Effector memory CD4-positive, alpha-beta T cell (primary cell): ENCODE results near the gene ADAM22.
"Not testable (repeated sequence)": the region's sequence is repeated elsewhere in the genome, so short reads cannot be mapped to it uniquely, and the experiment has no call there.

Experiments used
- DNase-seq, 3 donors: peaks; one replicate each; pipeline ENCODE4 v3.0.0-alpha.2; 2020
- H3K27ac ChIP-seq: 2 replicates; pipeline ENCODE4 v1.7.0; 2013; ENCODE audit warnings: mild to moderate bottlenecking, low read length, moderate library complexity; ENCODE audit not compliant: insufficient read depth, poor library complexity, severe bottlenecking
- H3K27me3 ChIP-seq: replicated peaks from 2 replicates; pipeline ENCODE4 v1.7.0; 2013; ENCODE audit warnings: mild to moderate bottlenecking, low read length; ENCODE audit not compliant: insufficient read depth, control insufficient read depth, poor library complexity, severe bottlenecking
- H3K36me3 ChIP-seq: 2 replicates; pipeline ENCODE4 v1.7.0; 2013; ENCODE audit warnings: mild to moderate bottlenecking, low read length, moderate library complexity; ENCODE audit not compliant: control insufficient read depth, insufficient read depth
- H3K4me1 ChIP-seq: 2 replicates; pipeline ENCODE4 v1.7.0; 2013; ENCODE audit warnings: low read length, mild to moderate bottlenecking; ENCODE audit not compliant: control insufficient read depth, insufficient read depth, poor library complexity, severe bottlenecking
- H3K4me3 ChIP-seq: 2 replicates; pipeline ENCODE4 v1.7.0; 2013; ENCODE audit warnings: low read length, low read depth, mild to moderate bottlenecking; ENCODE audit not compliant: insufficient read depth, poor library complexity, severe bottlenecking
- H3K9me3 ChIP-seq: 2 replicates; pipeline ENCODE4 v1.7.0; 2013; ENCODE audit warnings: mild to moderate bottlenecking, low read length, moderate library complexity; ENCODE audit not compliant: control insufficient read depth

Gene ADAM22

GRCh38 chr7:88146616-88147015 is 212.6 kb downstream of the ADAM22 start:
- H3K36me3 ChIP-seq: no peaks in the 10 kb centered on the region
- H3K4me1 ChIP-seq: no peaks in the 10 kb centered on the region
- no peak overlapping the region for H3K27ac ChIP-seq
- H3K27me3 ChIP-seq: no peaks in the 10 kb centered on the region
- no peaks in the 10 kb centered on the region for H3K9me3 ChIP-seq
- DNase-seq: no peak
- H3K4me3 ChIP-seq: no peak overlapping the region

- DNase-seq: no peak
- Histone ChIP-seq H3K36me3 (no peaks in the 10 kb centered on the region), H3K27me3 (no peaks in the 10 kb centered on the region)
Measured at GRCh38 chr7:88147341-88147740, 213.3 kb downstream of the ADAM22 start.

GRCh38 chr7:88147949-88148348 is 213.9 kb downstream of the ADAM22 start:
- DNase-seq: no peak
- Histone ChIP-seq H3K4me1 (no peaks in the 10 kb centered on the region), H3K9me3 (no peaks in the 10 kb centered on the region), H3K27ac (no peak overlapping the region), H3K4me3 (no peak overlapping the region), H3K27me3 (no peaks in the 10 kb centered on the region), H3K36me3 (no peaks in the 10 kb centered on the region)

More at GRCh38 chr7:88147341-88147740, 213.3 kb downstream of the ADAM22 start:
- Histone ChIP-seq H3K4me1 (no peaks in the 10 kb centered on the region), H3K4me3 (no peak overlapping the region), H3K27ac (no peak overlapping the region), H3K9me3 (no peaks in the 10 kb centered on the region)

- H3K4me1 ChIP-seq: no peaks in the 10 kb centered on the region
- DNase-seq: no peak
Measured at GRCh38 chr7:88150033-88150432, 216.0 kb downstream of the ADAM22 start.

GRCh38 chr7:88151119-88151790 is 217.2 kb downstream of the ADAM22 start:
- Histone ChIP-seq H3K4me3 (no peak overlapping the region), H3K4me1 (no peaks in the 10 kb centered on the region), H3K9me3 (no peaks in the 10 kb centered on the region), H3K27me3 (no peaks in the 10 kb centered on the region), H3K27ac (no peak overlapping the region), H3K36me3 (no peaks in the 10 kb centered on the region)
- DNase-seq: no peak

More at GRCh38 chr7:88150033-88150432, 216.0 kb downstream of the ADAM22 start:
- Histone ChIP-seq H3K9me3 (no peaks in the 10 kb centered on the region), H3K27me3 (no peaks in the 10 kb centered on the region), H3K27ac (no peak overlapping the region), H3K4me3 (no peak overlapping the region), H3K36me3 (no peaks in the 10 kb centered on the region)

GRCh38 chr7:88153378-88153777 is 219.3 kb downstream of the ADAM22 start:
- no peaks in the 10 kb centered on the region for H3K4me1 ChIP-seq
- no peak overlapping the region for H3K27ac ChIP-seq
- no peaks in the 10 kb centered on the region for H3K27me3 ChIP-seq
- no peak overlapping the region for H3K4me3 ChIP-seq
- DNase-seq: no peak
- no peaks in the 10 kb centered on the region for H3K36me3 ChIP-seq
- H3K9me3 ChIP-seq: no peaks in the 10 kb centered on the region

GRCh38 chr7:88155756-88156155 is 221.7 kb downstream of the ADAM22 start:
- Histone ChIP-seq H3K27me3 (no peaks in the 10 kb centered on the region), H3K4me1 (no peaks in the 10 kb centered on the region), H3K36me3 (no peaks in the 10 kb centered on the region), H3K9me3 (no peaks in the 10 kb centered on the region), H3K27ac (no peak overlapping the region), H3K4me3 (no peak overlapping the region)
- no peak for DNase-seq

GRCh38 chr7:88156356-88156755 is 222.3 kb downstream of the ADAM22 start:
- no peak overlapping the region for H3K27ac ChIP-seq
- H3K4me3 ChIP-seq: no peak overlapping the region
- no peaks in the 10 kb centered on the region for H3K36me3 ChIP-seq
- no peaks in the 10 kb centered on the region for H3K27me3 ChIP-seq
- H3K9me3 ChIP-seq: no peaks in the 10 kb centered on the region
- no peaks in the 10 kb centered on the region for H3K4me1 ChIP-seq
- DNase-seq: no peak

- not testable (repeated sequence) for H3K36me3 ChIP-seq, H3K4me1 ChIP-seq, H3K27me3 ChIP-seq, H3K27ac ChIP-seq, H3K4me3 ChIP-seq, H3K9me3 ChIP-seq, DNase-seq
Measured at GRCh38 chr7:88159741-88160140, 225.7 kb downstream of the ADAM22 start.

GRCh38 chr7:88165697-88166096 is 231.6 kb downstream of the ADAM22 start:
- Histone ChIP-seq H3K27ac (no peak overlapping the region), H3K36me3 (no peaks in the 10 kb centered on the region), H3K4me3 (no peak overlapping the region), H3K4me1 (no peaks in the 10 kb centered on the region), H3K27me3 (no peaks in the 10 kb centered on the region), H3K9me3 (no peaks in the 10 kb centered on the region)
- DNase-seq: no peak
